ENCODE results near the gene SPSB1. TPM values are rescaled to one million over a fixed set of nuclear protein-coding genes. Genes with fewer than 3 reads are reported as not detected.

Gene SPSB1
- total and polyA plus RNA-seq, 8 donors, result 2.3 to 28.7 (median 14.9) TPM

DNA sequence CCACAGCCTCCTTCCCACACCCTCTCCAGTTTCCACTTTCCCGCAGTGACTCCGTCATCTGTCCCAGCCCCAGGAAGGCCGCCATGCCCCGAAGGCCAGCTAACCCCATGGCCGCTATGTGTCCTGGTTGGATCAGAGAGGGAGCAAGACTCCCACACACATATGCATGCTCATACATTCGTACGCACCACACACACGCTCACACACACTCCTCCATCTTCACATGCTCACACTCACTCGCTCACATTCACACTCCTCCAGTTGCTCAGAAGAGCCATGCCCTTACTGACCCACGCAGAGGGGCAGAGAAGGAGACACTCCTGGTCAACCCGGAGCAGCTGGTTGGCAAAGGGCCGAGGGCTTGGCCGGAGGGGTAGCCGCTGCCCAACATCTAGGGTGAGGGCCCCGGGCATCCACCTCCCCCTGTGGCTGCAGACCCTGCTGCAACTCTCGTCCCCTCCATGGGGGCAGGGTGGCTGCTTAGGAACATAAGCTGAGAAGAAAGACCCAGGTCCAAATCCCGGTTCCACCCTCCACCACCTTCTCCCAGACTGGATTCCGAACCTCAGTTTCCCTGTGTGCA is 124.3 kb downstream of the SPSB1 start:
- Histone ChIP-seq H3K9me3 (no peaks in the 10 kb centered on the region), H3K4me1 (peaks cover 19 to 31% (median 30%) of the 10 kb centered on the region in 4 donors), H3K27me3 (no peaks in the 10 kb centered on the region), H3K27ac (no peak overlapping the region), H3K36me3 (no peaks in the 10 kb centered on the region), H3K4me3 (no peak overlapping the region)
- intact Hi-C loops (cut with DNase I; ENCODE audit: low total_unique reads), result no loop called here
- WGBS, 5 donors, result 93 to 96% (median 94%) methylated on average over 15 to 18 of the region's 18 CpGs
- TF ChIP-seq EP300 (IDR thresholded peaks at IDR 0.05) (no peak), POLR2AphosphoS5 (IDR thresholded peaks at IDR 0.05) (no peak), POLR2A (IDR thresholded peaks at IDR 0.05) (no peak)
- TF ChIP-seq, protein P1, sequence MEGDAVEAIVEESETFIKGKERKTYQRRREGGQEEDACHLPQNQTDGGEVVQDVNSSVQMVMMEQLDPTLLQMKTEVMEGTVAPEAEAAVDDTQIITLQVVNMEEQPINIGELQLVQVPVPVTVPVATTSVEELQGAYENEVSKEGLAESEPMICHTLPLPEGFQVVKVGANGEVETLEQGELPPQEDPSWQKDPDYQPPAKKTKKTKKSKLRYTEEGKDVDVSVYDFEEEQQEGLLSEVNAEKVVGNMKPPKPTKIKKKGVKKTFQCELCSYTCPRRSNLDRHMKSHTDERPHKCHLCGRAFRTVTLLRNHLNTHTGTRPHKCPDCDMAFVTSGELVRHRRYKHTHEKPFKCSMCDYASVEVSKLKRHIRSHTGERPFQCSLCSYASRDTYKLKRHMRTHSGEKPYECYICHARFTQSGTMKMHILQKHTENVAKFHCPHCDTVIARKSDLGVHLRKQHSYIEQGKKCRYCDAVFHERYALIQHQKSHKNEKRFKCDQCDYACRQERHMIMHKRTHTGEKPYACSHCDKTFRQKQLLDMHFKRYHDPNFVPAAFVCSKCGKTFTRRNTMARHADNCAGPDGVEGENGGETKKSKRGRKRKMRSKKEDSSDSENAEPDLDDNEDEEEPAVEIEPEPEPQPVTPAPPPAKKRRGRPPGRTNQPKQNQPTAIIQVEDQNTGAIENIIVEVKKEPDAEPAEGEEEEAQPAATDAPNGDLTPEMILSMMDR (IDR thresholded peaks at IDR 0.05), result no peak
- DNase-seq, result no peak

DNA sequence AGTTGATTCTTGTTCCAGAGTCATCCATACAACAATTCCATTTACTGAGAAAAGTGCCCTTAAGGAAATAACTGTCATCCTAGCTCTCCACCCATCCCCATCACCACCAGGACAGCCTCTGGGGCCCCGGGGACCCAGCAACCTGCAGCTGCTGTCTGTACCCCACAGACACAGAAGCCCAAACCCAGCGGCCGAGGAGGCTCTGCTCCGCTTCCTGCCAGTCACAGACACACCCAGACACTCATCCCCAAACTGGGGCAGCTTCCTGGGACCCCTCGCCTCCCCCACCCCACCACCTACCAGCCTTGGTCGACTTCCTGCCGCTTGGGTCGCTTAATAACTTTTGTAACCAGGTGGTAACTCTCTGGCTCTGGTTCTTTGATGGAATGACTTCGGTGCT is 125.0 kb downstream of the SPSB1 start:
- no peak for DNase-seq
- Histone ChIP-seq H3K27me3 (no peaks in the 10 kb centered on the region), H3K9me3 (no peaks in the 10 kb centered on the region), H3K27ac (no peak overlapping the region), H3K36me3 (no peaks in the 10 kb centered on the region), H3K4me3 (no peak overlapping the region), H3K4me1 (peaks cover 12 to 24% (median 23%) of the 10 kb centered on the region in 4 donors)
- intact Hi-C loops (cut with DNase I; ENCODE audit: low total_unique reads), result no loop called here
- no peak for TF ChIP-seq POLR2AphosphoS5 (IDR thresholded peaks at IDR 0.05)
- no peak for TF ChIP-seq EP300 (IDR thresholded peaks at IDR 0.05)
- WGBS, 5 donors, result 71 to 87% (median 82%) methylated on average over 6 to 9 of the region's 9 CpGs

- intact Hi-C loops (cut with DNase I; ENCODE audit: low total_unique reads), result no loop called here
- TF ChIP-seq POLR2A (IDR thresholded peaks at IDR 0.05), result no peak
- TF ChIP-seq, protein P1 (IDR thresholded peaks at IDR 0.05), result no peak
- TF ChIP-seq EP300 (IDR thresholded peaks at IDR 0.05), result no peak
- no peak for TF ChIP-seq POLR2AphosphoS5 (IDR thresholded peaks at IDR 0.05)
- H3K4me1 ChIP-seq, result peaks cover under 1 to 13% (median 12%) of the 10 kb centered on the region in 4 donors
- no peaks in the 10 kb centered on the region for H3K27me3 ChIP-seq
- no peaks in the 10 kb centered on the region for H3K36me3 ChIP-seq
- 87 to 94% (median 91%) methylated on average over 5 to 7 of the region's 7 CpGs for WGBS, 5 donors
- no peak overlapping the region for H3K27ac ChIP-seq
- no peak for DNase-seq
- H3K9me3 ChIP-seq, result no peaks in the 10 kb centered on the region
- no peak overlapping the region for H3K4me3 ChIP-seq
These were observed 126.2 kb downstream of the SPSB1 start for GRCh38 chr1:9418851-9419250.

Other genes with a start within 250 kb of the SPSB1 start
- 1 to 10 TPM in 3 of 5 donors, not detected in 2; 2.0 to 6.4 (median 2.7) TPM for gene SLC2A5, start 223.3 kb upstream of the SPSB1 start, total RNA-seq
- 1 to 10 TPM in 1 of 3 donors, under 1 TPM in 1, not detected in 1; 0.19 to 3.1 TPM for gene SLC2A5, start 223.3 kb upstream of the SPSB1 start, polyA plus RNA-seq
- gene GPR157, start 163.8 kb upstream of the SPSB1 start, total RNA-seq, result 10 to 100 TPM in 1 of 5 donors, 1 to 10 TPM in 4; 3.1 to 16.5 (median 7.0) TPM
- gene GPR157, start 163.8 kb upstream of the SPSB1 start, polyA plus RNA-seq, result 1 to 10 TPM in 2 of 3 donors, under 1 TPM in 1; 0.15 to 3.7 (median 1.1) TPM
- gene H6PD, start 58.1 kb upstream of the SPSB1 start, total RNA-seq, result 10 to 100 TPM; 17.9 to 54.3 (median 34.9) TPM
- 1 to 10 TPM; 3.2 to 9.2 (median 7.5) TPM for gene H6PD, start 58.1 kb upstream of the SPSB1 start, polyA plus RNA-seq
- gene SLC25A33, start 246.6 kb downstream of the SPSB1 start, total RNA-seq, result 10 to 100 TPM in 1 of 5 donors, 1 to 10 TPM in 3, under 1 TPM in 1; 0.58 to 15.2 (median 5.3) TPM
- 1 to 10 TPM; 3.0 to 5.5 (median 5.0) TPM for gene SLC25A33, start 246.6 kb downstream of the SPSB1 start, polyA plus RNA-seq

Measured in stomach (tissue), 9 donors.